22Rv1 (cell line): Measurements from ENCODE around the gene KCNIP1.

Source experiments
- H3K27ac ChIP-seq: fragments of 450-650 bp; 2 replicates; pipeline ENCODE4 v1.5.1; 2017
- ZFX ChIP-seq: fragments of 450-650 bp; IDR thresholded peaks from 2 replicates; pipeline ENCODE4 v1.6.1; 2017; ENCODE audit warnings: antibody characterized with exemption, borderline replicate concordance
- TF ChIP-seq, protein P1 (sequence below): fragments of 450-650 bp; IDR thresholded peaks from 2 replicates; pipeline ENCODE4 v1.5.1; 2017; ENCODE audit warnings: mild to moderate bottlenecking

Gene KCNIP1

DNA sequence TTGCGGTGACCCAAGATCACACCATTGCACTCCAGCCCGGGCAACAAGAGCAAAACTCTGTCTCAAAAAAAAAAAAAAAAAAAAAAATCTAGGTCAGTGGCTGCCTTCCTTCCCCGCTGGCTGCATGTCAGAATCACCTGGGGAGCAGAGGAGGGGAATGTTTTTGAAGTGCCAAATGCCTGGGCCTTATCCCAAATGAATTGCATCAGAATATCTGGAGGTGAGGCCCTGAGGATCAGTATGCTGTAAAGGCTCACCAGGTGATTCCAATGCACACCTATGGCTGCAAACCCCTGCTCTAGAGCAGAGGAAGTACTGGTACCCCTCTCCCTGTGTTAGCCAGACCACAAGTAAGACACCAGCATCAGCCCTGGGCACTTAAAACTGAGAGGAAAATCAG lies 235.0 kb downstream of the KCNIP1 start:
- no peak overlapping the region for H3K27ac ChIP-seq
- TF ChIP-seq ZFX = no peak
- TF ChIP-seq, protein P1, sequence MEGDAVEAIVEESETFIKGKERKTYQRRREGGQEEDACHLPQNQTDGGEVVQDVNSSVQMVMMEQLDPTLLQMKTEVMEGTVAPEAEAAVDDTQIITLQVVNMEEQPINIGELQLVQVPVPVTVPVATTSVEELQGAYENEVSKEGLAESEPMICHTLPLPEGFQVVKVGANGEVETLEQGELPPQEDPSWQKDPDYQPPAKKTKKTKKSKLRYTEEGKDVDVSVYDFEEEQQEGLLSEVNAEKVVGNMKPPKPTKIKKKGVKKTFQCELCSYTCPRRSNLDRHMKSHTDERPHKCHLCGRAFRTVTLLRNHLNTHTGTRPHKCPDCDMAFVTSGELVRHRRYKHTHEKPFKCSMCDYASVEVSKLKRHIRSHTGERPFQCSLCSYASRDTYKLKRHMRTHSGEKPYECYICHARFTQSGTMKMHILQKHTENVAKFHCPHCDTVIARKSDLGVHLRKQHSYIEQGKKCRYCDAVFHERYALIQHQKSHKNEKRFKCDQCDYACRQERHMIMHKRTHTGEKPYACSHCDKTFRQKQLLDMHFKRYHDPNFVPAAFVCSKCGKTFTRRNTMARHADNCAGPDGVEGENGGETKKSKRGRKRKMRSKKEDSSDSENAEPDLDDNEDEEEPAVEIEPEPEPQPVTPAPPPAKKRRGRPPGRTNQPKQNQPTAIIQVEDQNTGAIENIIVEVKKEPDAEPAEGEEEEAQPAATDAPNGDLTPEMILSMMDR = no peak

DNA sequence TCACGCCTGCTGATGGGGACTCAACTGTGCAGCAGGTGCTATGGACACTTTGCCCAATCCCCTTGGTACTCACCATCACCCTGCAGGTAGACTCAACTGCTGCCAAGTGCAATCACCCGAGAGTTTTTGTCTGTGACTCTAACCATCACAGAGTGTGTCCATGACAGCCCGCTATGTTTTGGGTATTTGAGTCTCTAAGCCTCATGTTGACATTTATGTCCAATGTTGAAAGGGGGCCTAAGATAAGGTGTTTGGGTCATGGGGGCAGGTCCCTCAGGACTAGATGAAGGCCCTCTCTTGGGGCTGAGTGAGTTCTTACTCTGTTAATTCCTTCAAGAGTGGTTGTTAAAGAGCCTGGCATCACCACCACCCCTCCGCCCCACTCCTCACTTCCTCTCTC lies 235.6 kb downstream of the KCNIP1 start:
- TF ChIP-seq, protein P1 = no peak
- TF ChIP-seq ZFX = no peak
- H3K27ac ChIP-seq = no peak overlapping the region

DNA sequence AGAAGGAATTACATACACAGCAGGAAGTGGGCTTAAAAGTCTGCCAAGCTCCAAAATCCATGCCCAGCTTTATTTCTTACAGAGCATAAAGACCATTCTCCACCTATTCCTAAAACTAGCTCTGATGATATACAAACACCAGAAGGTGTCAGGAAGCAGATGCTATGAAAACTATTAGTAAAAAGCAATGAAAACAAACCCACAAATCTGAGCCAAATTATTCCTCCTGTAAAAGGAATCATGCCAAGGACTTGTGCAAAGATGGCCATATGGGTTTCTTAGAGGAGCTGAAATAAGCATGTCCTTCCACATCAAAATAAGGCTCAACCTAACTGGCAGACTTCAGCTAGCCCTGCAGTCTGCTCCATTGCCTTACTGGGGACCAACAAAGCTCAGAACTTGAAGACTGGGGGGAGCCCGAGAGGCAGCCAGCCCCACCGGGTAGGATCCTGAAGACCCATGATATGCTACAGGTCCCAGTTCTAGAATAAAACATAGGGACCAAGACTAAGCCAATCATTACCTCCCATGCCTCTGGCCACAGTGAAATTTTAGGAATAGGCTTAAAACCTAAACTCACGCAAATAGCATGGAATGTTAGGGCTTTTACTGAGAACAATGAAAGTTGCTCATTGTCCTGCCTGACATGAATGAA lies 236.9 kb downstream of the KCNIP1 start:
- H3K27ac ChIP-seq = no peak overlapping the region
- TF ChIP-seq, protein P1 = no peak
- no peak for TF ChIP-seq ZFX

DNA sequence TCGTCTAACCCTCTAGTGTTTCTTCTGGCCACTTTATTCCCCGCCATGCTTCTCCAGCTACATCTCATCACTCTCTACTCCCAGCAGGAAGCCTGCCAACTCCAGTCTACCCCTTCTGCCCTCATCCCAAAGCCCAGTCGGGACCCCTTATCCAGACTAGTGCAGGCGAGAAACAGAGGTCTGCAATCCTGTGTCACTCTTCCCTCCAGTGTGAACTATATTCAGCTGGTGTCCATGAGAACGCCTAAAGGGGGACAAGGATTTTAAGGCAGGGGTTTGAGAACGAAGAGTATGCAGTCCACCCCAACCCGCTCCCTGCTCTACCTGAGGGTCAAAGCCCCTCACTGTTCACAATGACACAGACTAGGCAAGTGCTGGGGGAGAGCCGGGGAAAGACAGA lies 238.0 kb downstream of the KCNIP1 start:
- H3K27ac ChIP-seq = no peak overlapping the region
- TF ChIP-seq ZFX = no peak
- TF ChIP-seq, protein P1 = no peak

DNA sequence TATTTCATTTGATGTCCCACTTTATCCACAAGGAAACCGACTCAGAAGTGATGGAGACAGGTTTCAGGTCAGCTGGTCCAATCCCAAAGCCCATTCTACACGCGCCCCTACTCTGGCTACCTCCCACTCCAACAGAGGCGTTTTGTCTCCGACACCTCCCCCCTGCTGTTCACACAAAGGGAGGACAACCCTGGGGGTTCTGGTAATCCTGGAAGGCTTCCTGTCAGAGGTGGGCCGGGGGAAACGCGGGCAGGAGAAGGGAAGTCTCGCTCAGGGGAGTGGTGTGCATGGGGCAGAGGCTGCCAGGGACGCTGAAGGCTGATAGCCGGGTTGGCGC lies 240.0 kb downstream of the KCNIP1 start:
- no peak overlapping the region for H3K27ac ChIP-seq
- TF ChIP-seq, protein P1 = no peak
- no peak for TF ChIP-seq ZFX

DNA sequence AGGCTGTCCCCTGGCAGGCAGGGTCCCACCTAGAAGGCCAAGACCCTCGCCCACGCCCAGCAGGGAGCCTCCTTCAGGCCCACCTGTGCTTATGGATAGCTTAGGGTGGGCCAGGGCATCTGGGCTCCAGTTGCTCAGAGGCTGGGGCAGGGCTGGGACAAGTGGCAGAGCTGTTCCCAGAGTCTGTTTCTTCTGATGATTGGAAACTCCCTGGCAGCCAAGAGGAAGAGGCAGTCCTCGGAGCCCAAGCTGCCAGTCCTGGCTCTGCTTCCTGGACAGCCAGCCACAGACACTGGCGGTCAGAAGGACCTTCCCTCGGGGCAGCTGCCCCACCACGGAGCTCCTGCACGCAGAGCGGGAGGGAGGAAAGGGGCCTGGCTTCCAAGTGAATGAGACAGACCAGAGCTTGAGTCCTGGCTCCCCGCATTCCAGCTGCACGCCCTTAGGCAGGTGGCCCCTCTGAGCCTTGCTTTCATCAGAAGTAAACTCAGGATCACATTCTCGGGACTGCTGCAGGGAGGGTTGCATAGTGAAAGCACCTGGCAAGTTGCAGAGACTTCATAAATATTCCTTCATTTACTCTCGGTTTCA lies 241.8 kb downstream of the KCNIP1 start:
- TF ChIP-seq, protein P1 = no peak
- no peak for TF ChIP-seq ZFX

DNA sequence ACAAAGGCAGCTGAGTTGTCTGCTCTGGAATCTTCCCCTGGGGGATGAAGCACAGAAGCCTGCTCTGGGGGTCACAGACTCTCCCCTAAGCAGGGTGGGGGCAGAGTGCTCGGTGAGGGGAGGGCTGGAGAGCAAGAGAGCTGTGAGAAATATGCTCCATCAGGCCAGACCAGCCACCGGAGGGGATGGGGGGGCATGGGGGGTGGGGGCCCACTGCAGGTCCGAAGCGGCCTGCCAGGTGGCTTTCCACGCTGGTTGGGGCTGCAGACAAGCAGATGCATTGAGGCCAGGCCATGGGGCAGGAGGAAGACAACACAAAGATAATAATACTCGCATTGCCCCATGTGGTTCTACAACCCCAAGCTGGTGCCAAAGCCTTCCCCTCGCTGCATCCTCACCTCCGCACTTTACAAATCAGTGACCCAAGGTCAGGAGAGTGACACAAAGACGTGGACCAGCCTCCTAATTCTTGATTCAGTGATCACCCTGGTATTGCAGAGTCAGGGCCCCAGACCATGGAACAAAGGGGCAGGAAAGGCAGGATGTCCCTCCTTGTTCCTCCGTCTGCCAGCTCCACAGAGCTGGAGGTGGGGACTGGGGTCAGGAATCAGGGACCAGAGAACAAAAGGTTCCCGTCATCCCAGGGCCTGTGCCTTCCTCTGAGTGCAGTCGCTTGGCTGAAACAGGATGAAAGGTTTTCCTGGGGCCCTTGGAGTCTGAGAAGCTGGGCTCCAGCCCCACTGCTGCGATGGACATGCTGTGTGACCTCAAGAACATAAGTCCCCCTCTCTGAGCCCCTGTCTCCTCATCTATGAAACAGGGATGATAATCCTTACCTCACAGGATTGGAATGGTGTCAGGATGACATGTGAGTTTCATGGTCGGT lies 242.5 kb downstream of the KCNIP1 start:
- TF ChIP-seq ZFX = no peak
- TF ChIP-seq, protein P1 = no peak
- H3K27ac ChIP-seq = no peak overlapping the region

More for the DNA sequence above, 241.8 kb downstream of the KCNIP1 start:
- H3K27ac ChIP-seq = no peak overlapping the region
